Esophagus squamous epithelium (tissue), 5 donors: ENCODE data around the gene CYCS. TPM values are rescaled to one million over a fixed set of nuclear protein-coding genes. Genes with fewer than 3 reads are reported as not detected.

Source experiments
- DNase-seq: peaks from one replicate; lab custom pipeline; 2025; lab: John Stamatoyannopoulos, UW
- H3K27ac ChIP-seq, 4 donors: fragments of 200-600 bp; sonication (generic); one replicate each; pipeline ENCODE4 v1.5.1; 2016 to 2019; ENCODE audit warnings: mild to moderate bottlenecking in 1 of 4
- H3K27me3 ChIP-seq, 4 donors: fragments of 200-600 bp; sonication (generic); 1 replicate in 3 of 4; 2 replicates in 1 of 4; pipeline versions ENCODE4 v1.5.1 to v1.6.0; 2017 to 2021; ENCODE audit warnings: antibody characterized with exemption in 1 of 4
- H3K36me3 ChIP-seq, 3 donors: fragments of 200-600 bp; sonication (generic); one replicate each; pipeline ENCODE4 v1.5.1; 2016 to 2019
- H3K4me1 ChIP-seq, 3 donors: fragments of 200-600 bp; sonication (generic); one replicate each; pipeline ENCODE4 v1.5.1; 2017 to 2019
- H3K4me3 ChIP-seq, 4 donors: fragments of 200-600 bp; sonication (generic); 1 replicate in 3 of 4; 2 replicates in 1 of 4; pipeline ENCODE4 v1.5.1; 2016 to 2019; ENCODE audit warnings: mild to moderate bottlenecking in 2 of 4, moderate library complexity in 1 of 4
- H3K9me3 ChIP-seq, 3 donors: fragments of 200-600 bp; sonication (generic); one replicate each; pipeline ENCODE4 v1.5.1; 2016 to 2019
- CTCF ChIP-seq, 6 experiments: fragments of 450-650 bp in 4 of 6; fragments of 200-600 bp in 2 of 6; sonication (generic) in 2 of 6; IDR thresholded peaks; one replicate each; pipeline ENCODE4 v1.5.1; 2016 to 2019; ENCODE audit warnings: antibody characterized with exemption in 6 of 6, mild to moderate bottlenecking in 4 of 6, moderate library complexity in 4 of 6
- POLR2A ChIP-seq, 4 donors: fragments of 450-650 bp; IDR thresholded peaks; one replicate each; pipeline ENCODE4 v1.6.1; 2017; ENCODE audit warnings: antibody characterized with exemption in 4 of 4, mild to moderate bottlenecking in 4 of 4, moderate library complexity in 3 of 4
- WGBS, 2 donors: methylation state at CpG; one replicate each; pipeline ENCODE4 v1.1.5; 2018; 5-methylcytosine and 5-hydroxymethylcytosine counted together
- intact Hi-C: fragments of 100-400 bp; cut with DNase I; formaldehyde crosslinking; loops from one replicate; pipeline ENCODE4 v1.15.0; 2022
- total RNA-seq, 4 donors: library from RNA; depleted of rRNA; stranded (reverse); fragments of >200 nt; gene quantifications; one replicate each; pipeline ENCODE4 v1.1.0, GENCODE V29; 2016
- donor health status: DM: yes; HTN: yes; CAD: no.

Gene CYCS
- total RNA-seq, 4 donors from 2014 or later: 48.1 to 117 (median 72.8) TPM

- H3K9me3 ChIP-seq: no peaks in the 10 kb centered on the region
- no peak overlapping the region for H3K27ac ChIP-seq
- DNase-seq: no peak
- H3K4me3 ChIP-seq: no peak overlapping the region
- no peaks in the 10 kb centered on the region for H3K27me3 ChIP-seq
- H3K4me1 ChIP-seq: peaks cover 0 to 12% (median 3%) of the 10 kb centered on the region in 3 donors
- WGBS, 2 donors: 33 to 49% methylated on average over 2 of the region's 2 CpGs
- intact Hi-C loops: no loop called here
- no peak for TF ChIP-seq POLR2A (IDR thresholded peaks at IDR 0.05)
- no peak for TF ChIP-seq CTCF (IDR thresholded peaks at IDR 0.05)
- H3K36me3 ChIP-seq: no peaks in the 10 kb centered on the region
Observed at GRCh38 chr7:25073451-25073850, 51.6 kb downstream of the CYCS start.

Other genes starting within 250 kb of the CYCS start
- gene OSBPL3, start 145.1 kb downstream of the CYCS start, total RNA-seq: 10 to 100 TPM in 3 of 4 donors, 1 to 10 TPM in 1; 8.9 to 22.6 (median 13.7) TPM
- gene NPVF, start 103.2 kb upstream of the CYCS start, total RNA-seq: not detected